Activated CD8-positive, alpha-beta T cell treated with anti-CD3 and anti-CD28 coated beads, Interleukin-2, amount 10 ng/mL, durations not matched to agents 7 days and 5 days (primary cell): ENCODE results near the gene ZNF549. TPM values are rescaled to one million over a fixed set of nuclear protein-coding genes. Genes with fewer than 3 reads are reported as not detected.
"Not testable (repeated sequence)": the region's sequence is repeated elsewhere in the genome, so short reads cannot be mapped to it uniquely, and the experiment has no call there.

ENCODE experiments used
- ATAC-seq: fragments of 150-1000 bp; cut with Tn5 transposase; one replicate; pipeline ENCODE4 v1.10.0; 2021; ENCODE audit warnings: moderate library complexity
- CTCF ChIA-PET: fragments of 350-600 bp; sonication (Branson Sonifier 250); formaldehyde crosslinking; loops from one replicate; lab custom pipeline; 2021; ENCODE audit warnings: antibody characterized with exemption; lab: Charles Lee
- POLR2A ChIA-PET: fragments of 350-600 bp; sonication (Branson Sonifier 250); formaldehyde crosslinking; loops from one replicate; lab custom pipeline; 2021; ENCODE audit warnings: antibody characterized with exemption; lab: Charles Lee
- DNase-seq: peaks from one replicate; pipeline ENCODE4 v3.0.0-alpha.2; 2020
- H3K27ac Mint-ChIP-seq: one replicate; pipeline ENCODE4 v1.8.0; 2021; ENCODE audit warnings: mild to moderate bottlenecking, mixed read lengths
- H3K27me3 Mint-ChIP-seq: one replicate; pipeline ENCODE4 v1.8.0; 2021; ENCODE audit warnings: low read depth, mixed read lengths
- H3K36me3 Mint-ChIP-seq: one replicate; pipeline ENCODE4 v1.8.0; 2021; ENCODE audit warnings: low read depth, mixed read lengths
- H3K4me1 Mint-ChIP-seq: one replicate; pipeline ENCODE4 v1.8.0; 2021; ENCODE audit warnings: low read depth, mixed read lengths
- H3K4me3 Mint-ChIP-seq: one replicate; pipeline ENCODE4 v1.8.0; 2021; ENCODE audit warnings: mild to moderate bottlenecking, mixed read lengths
- H3K9me3 Mint-ChIP-seq: one replicate; pipeline ENCODE4 v1.8.0; 2022; ENCODE audit warnings: mixed read lengths; ENCODE audit not compliant: insufficient read depth
- total RNA-seq, 2 experiments: library from RNA; stranded (reverse); gene quantifications; one replicate each; pipeline ENCODE4 v1.2.3, GENCODE V29; 2021

ZNF549 gene
- 1 to 10 TPM; 7.5 to 7.8 TPM for total RNA-seq

GRCh38 chr19:57527136-57527881 is at the start of gene ZNF549:
Gene ZNF549 (plus strand): TSS chr19:57527356. CDS start chr19:57527574, 218 bp downstream.
- peaks cover 50% of the 10 kb centered on the region for H3K36me3 Mint-ChIP-seq
- peak; percentile 99 for ATAC-seq

DNA sequence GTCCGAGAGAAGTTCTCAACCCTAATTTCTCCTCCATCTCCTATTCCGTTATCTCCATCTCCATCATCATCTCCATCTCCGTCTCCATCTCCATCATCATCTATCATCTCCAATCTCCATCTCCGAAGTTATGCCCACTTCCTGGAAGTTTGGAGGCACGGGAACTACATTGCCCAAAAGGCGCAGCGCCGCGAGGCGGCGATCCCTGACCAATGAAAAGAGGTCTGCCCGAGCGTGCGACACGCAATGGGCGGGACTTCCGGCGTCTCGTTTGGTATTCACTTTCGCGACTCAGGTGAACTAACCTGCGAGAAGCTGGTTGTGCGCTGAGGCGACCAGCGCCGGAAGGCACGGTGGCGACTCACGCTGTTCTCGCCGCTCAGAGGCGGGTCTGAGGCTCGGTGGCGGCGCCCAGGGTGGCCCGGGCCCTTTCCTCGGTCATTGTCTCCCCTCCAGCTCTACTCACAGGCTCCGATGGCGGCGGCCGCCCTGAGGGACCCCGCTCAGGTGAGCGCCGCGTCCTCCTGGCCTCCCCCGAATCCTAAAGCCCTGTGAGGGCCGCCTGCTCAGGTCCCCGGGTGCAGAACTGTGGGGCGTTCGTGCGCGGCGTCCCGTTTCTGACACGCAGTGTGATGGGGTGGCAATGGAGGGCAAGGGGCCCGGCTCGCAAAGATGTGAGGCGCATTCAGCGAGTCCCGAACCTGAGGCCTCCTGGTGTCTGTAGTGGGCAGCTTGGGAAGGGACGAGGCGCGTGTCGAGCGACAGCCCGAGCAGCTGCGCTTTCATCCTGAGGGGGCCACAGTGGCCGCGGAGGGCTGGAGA is 39.5 kb upstream of the ZNF549 start, which contains the start of gene ZNF419:
ZNF419 (plus strand) TSS at position 274 of the 822 bp plus-strand sequence; CDS start at position 475, 201 bp downstream.
- ChIA-PET POLR2A (interaction anchor here (1.1 to 1.2 kb wide), 2 partner anchors 12 to 221 kb away, joined by 3 to 7 read pairs; partner anchors contain the start of genes ZNF154 and ZNF773), CTCF (interaction anchor here (0.9 to 1.6 kb wide), 2 partner anchors 10 to 12 kb away, joined by 3 to 4 read pairs; partner anchors contain the start of genes ZNF772 and ZNF773)
- Mint-ChIP-seq H3K36me3 (peaks cover 46% of the 10 kb centered on the region), H3K4me1 (peaks cover 14% of the 10 kb centered on the region), H3K9me3 (peaks cover 19% of the 10 kb centered on the region), H3K4me3 (peak within 1 kb of the TSS; percentile 76), H3K27ac (peak within 1 kb of the TSS; percentile 70)
- H3K27me3 Mint-ChIP-seq, result not testable (repeated sequence)
- DNase-seq (peak; percentile 95), ATAC-seq (peak; percentile 97)

More at GRCh38 chr19:57527136-57527881, at the start of gene ZNF549:
- CTCF ChIA-PET, result no interaction called here
- Mint-ChIP-seq H3K27ac (peak within 1 kb of the TSS; percentile 85), H3K4me3 (peak within 1 kb of the TSS; percentile 88), H3K27me3 (no peaks in the 10 kb centered on the region), H3K9me3 (peaks cover 35% of the 10 kb centered on the region), H3K4me1 (peaks cover 16% of the 10 kb centered on the region)
- POLR2A ChIA-PET, result interaction anchor here (0.6 to 0.8 kb wide), 2 partner anchors 293 to 527 kb away, joined by 3 to 4 read pairs; no protein-coding TSS in a partner anchor
- DNase-seq, result peak; percentile 95

DNA sequence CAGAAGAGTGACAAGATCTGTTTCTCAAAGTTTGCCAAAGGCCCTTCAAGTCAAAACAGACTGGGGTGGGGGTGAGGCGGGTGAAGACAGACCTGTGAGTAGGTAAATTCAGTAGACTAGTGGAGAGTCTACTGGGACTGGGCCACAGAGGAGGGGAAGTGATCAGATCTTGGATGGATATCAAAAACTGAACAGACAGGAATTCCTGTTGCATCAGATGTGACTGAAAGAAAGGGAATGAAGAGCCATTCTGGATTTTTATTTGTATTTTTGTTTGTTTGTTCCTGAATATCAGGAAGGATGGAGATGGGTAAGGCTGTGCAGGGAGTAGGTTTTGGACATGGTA is 38.9 kb upstream of the ZNF549 start:
- ATAC-seq, H3K27me3 Mint-ChIP-seq, DNase-seq: not testable (repeated sequence)
- CTCF ChIA-PET, result interaction anchor here (0.9 to 1.6 kb wide), 2 partner anchors 11 kb away, joined by 3 to 4 read pairs; partner anchors contain the start of genes ZNF772 and ZNF773
- Mint-ChIP-seq H3K4me1 (peaks cover 14% of the 10 kb centered on the region), H3K4me3 (peak overlapping the region; percentile 76), H3K9me3 (peaks cover 24% of the 10 kb centered on the region), H3K27ac (peak overlapping the region; percentile 58), H3K36me3 (peaks cover 52% of the 10 kb centered on the region)
- POLR2A ChIA-PET, result interaction anchor here (1.1 to 1.2 kb wide), 2 partner anchors 11 to 221 kb away, joined by 3 to 7 read pairs; partner anchors contain the start of genes ZNF154 and ZNF773

DNA sequence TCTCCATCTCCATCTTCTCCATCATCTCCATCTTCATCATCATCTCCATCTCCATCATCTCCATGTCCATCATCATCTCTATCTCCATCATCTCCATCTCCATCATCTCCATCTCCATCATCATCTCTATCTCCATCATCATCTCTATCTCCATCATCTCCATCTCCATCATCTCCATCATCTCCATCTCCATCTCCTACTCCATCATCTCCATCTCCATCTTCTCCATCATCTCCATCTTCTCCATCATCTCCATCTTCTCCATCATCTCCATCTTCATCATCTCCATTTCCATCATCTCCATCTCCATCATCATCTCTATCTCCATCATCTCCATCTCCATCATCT is 27.9 kb upstream of the ZNF549 start:
- POLR2A ChIA-PET, result interaction anchor here (0.8 to 1.0 kb wide), 4 partner anchors 12 to 178 kb away, joined by 3 to 7 read pairs (median 4); partner anchors contain the start of genes ZNF419 and ZNF772
- not testable (repeated sequence) for DNase-seq, ATAC-seq, H3K27me3 Mint-ChIP-seq
- CTCF ChIA-PET, result interaction anchor here (0.7 kb wide), 2 partner anchors 11 to 134 kb away, joined by 3 to 4 read pairs; partner anchors contain the start of gene ZNF419
- H3K9me3 Mint-ChIP-seq, result peaks cover 44% of the 10 kb centered on the region
- H3K4me1 Mint-ChIP-seq, result peaks cover 23% of the 10 kb centered on the region
- peaks cover 62% of the 10 kb centered on the region for H3K36me3 Mint-ChIP-seq
- H3K27ac Mint-ChIP-seq, result peak overlapping the region; percentile 85
- H3K4me3 Mint-ChIP-seq, result peak overlapping the region; percentile 90

GRCh38 chr19:57499680-57500395 is 27.3 kb upstream of the ZNF549 start, which contains the start of gene ZNF773:
Gene ZNF773 (plus strand): TSS chr19:57499938. CDS start chr19:57500081, 143 bp downstream.
- peak; percentile 96 for ATAC-seq
- Mint-ChIP-seq H3K4me1 (peaks cover 23% of the 10 kb centered on the region), H3K27ac (peak within 1 kb of the TSS; percentile 85), H3K36me3 (peaks cover 62% of the 10 kb centered on the region), H3K9me3 (peaks cover 40% of the 10 kb centered on the region), H3K4me3 (peak within 1 kb of the TSS; percentile 90)
- not testable (repeated sequence) for H3K27me3 Mint-ChIP-seq
- DNase-seq, result peak; percentile 98
- ChIA-PET CTCF (interaction anchor here (0.7 kb wide), 2 partner anchors 12 to 133 kb away, joined by 3 to 4 read pairs; partner anchors contain the start of gene ZNF419), POLR2A (interaction anchor here (0.6 to 1.0 kb wide), 5 partner anchors 12 to 417 kb away, joined by 3 to 7 read pairs (median 3); partner anchors contain the start of genes ZNF419 and ZNF772)

GRCh38 chr19:57500400-57500799 is 26.8 kb upstream of the ZNF549 start:
- peaks cover 39% of the 10 kb centered on the region for H3K9me3 Mint-ChIP-seq
- CTCF ChIA-PET, ATAC-seq, DNase-seq, H3K27me3 Mint-ChIP-seq: not testable (repeated sequence)
- POLR2A ChIA-PET, result interaction anchor here (0.6 to 1.0 kb wide), 4 partner anchors 13 to 416 kb away, joined by 3 to 7 read pairs (median 4); partner anchors contain the start of genes ZNF419 and ZNF772
- peaks cover 63% of the 10 kb centered on the region for H3K36me3 Mint-ChIP-seq
- H3K4me1 Mint-ChIP-seq, result peaks cover 23% of the 10 kb centered on the region
- H3K4me3 Mint-ChIP-seq, result peak overlapping the region; percentile 90
- H3K27ac Mint-ChIP-seq, result peak overlapping the region; percentile 85

- Mint-ChIP-seq H3K27me3 (no peaks in the 10 kb centered on the region), H3K36me3 (peaks cover 88% of the 10 kb centered on the region), H3K9me3 (peaks cover 43% of the 10 kb centered on the region), H3K4me3 (no peak overlapping the region), H3K27ac (no peak overlapping the region), H3K4me1 (peaks cover 8% of the 10 kb centered on the region)
- DNase-seq (no peak), ATAC-seq (no peak)
- ChIA-PET POLR2A (no interaction called here), CTCF (no interaction called here)
Observed at GRCh38 chr19:57506163-57506562, 21.0 kb upstream of the ZNF549 start.

DNA sequence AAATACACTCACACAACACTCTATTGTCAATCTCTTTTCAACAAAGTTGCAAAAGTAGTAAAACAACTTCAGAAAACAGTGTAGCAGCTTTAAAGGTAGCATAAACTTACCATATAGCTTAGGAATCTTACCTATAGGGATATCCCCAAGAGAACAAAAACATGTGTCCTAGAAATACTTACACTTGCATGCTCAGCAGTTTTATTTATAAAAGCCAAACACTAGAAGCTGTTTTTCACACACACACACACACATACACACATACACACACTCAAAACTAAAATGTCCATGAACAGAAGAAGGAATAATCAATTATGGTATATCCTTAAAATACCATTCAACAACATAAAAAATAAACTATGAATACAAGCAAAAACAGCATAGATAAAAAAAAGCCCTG is 15.7 kb upstream of the ZNF549 start:
- ATAC-seq, result no peak
- no peak for DNase-seq

DNA sequence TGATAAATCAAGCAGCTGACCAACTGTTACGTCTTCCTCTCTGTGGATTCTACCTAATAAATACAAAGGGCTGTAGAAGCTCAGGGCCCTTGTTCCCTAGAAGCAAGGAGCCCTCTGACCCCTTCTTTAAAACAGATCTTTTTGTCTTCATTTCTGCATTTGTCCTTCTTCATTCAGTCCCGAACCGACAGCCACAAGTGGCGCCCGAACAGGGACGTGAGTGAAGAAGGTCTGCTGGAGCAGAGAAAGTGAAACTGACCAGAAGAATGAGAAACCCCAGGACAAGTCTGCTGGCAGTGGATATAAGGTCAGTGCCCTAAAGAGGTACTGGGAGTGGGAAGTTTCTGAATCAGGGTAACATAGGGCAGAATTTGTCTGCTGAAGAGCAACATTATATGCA is 14.3 kb upstream of the ZNF549 start:
- ATAC-seq (no peak), DNase-seq (peak; percentile 20)
- CTCF ChIA-PET, result no interaction called here
- Mint-ChIP-seq H3K27ac (no peak overlapping the region), H3K4me3 (no peak overlapping the region), H3K4me1 (no peaks in the 10 kb centered on the region), H3K27me3 (no peaks in the 10 kb centered on the region), H3K9me3 (peaks cover 62% of the 10 kb centered on the region), H3K36me3 (peaks cover 72% of the 10 kb centered on the region)
- POLR2A ChIA-PET, result no interaction called here

More for the DNA sequence above, 15.7 kb upstream of the ZNF549 start:
- ChIA-PET CTCF (no interaction called here), POLR2A (no interaction called here)
- no peaks in the 10 kb centered on the region for H3K4me1 Mint-ChIP-seq
- peaks cover 59% of the 10 kb centered on the region for H3K9me3 Mint-ChIP-seq
- H3K36me3 Mint-ChIP-seq, result peaks cover 77% of the 10 kb centered on the region
- H3K27me3 Mint-ChIP-seq, result no peaks in the 10 kb centered on the region
- H3K27ac Mint-ChIP-seq, result no peak overlapping the region
- no peak overlapping the region for H3K4me3 Mint-ChIP-seq

DNA sequence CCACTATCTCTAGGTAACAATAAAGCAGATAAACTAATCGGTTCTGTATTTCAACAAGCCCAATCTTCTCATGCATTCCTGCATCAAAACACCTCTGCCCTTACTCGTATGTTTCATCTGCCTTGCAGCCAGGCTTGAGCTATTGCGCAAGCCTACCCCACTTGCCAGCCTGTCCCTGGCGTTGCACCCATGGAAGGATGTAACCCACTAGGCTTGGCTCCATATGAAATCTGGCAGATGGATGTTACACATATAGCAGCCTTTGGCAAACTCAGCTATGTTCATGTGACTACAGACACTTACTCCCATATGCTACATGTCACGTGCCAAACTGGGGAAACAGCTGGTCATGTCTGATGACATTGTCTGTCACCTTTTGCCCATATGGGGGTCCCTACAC is 11.9 kb upstream of the ZNF549 start:
- peak; percentile 11 for DNase-seq
- ATAC-seq, result no peak

More for the DNA sequence above, 11.9 kb upstream of the ZNF549 start:
- no peak overlapping the region for H3K27ac Mint-ChIP-seq
- CTCF ChIA-PET, result no interaction called here
- peaks cover 45% of the 10 kb centered on the region for H3K9me3 Mint-ChIP-seq
- H3K27me3 Mint-ChIP-seq, result no peaks in the 10 kb centered on the region
- H3K4me1 Mint-ChIP-seq, result no peaks in the 10 kb centered on the region
- no peak overlapping the region for H3K4me3 Mint-ChIP-seq
- POLR2A ChIA-PET, result no interaction called here
- peaks cover 54% of the 10 kb centered on the region for H3K36me3 Mint-ChIP-seq
